Panc1 (cell line): ENCODE data around the gene LRFN2. TPM values are rescaled to one million over a fixed set of nuclear protein-coding genes. Genes with fewer than 3 reads are reported as not detected.

Experiments
- ATAC-seq: fragments of 200-7000 bp; cut with Tn5 transposase; 2 replicates; pipeline ENCODE4 v1.9.1; 2020; ENCODE audit warnings: mild to moderate bottlenecking, moderate library complexity
- BruUV-seq: library from RNA; stranded (reverse); fragments of 400-500 nt; replicated peaks from 2 replicates; lab custom pipeline; 2021; lab: Mats Ljungman, UMichigan
- CTCF ChIA-PET: fragments of 300-600 bp; sonication (Branson Sonifier 250); formaldehyde crosslinking; loops from one replicate; lab custom pipeline; 2022; ENCODE audit warnings: antibody characterized with exemption; lab: Charles Lee
- POLR2A ChIA-PET: fragments of 300-600 bp; sonication (Branson Sonifier 250); formaldehyde crosslinking; loops from one replicate; lab custom pipeline; 2022; ENCODE audit warnings: antibody characterized with exemption; lab: Charles Lee
- DNase-seq: peaks from one replicate; pipeline ENCODE4 v3.0.0-alpha.2; 2010; ENCODE audit warnings: low read depth, low spot score
- H3K27ac ChIP-seq: 2 replicates; pipeline ENCODE4 v1.5.1; 2011; ENCODE audit warnings: mild to moderate bottlenecking, low read length, inconsistent platforms
- H3K27me3 ChIP-seq: fragments of 200-500 bp; sonication (Bioruptor generic); 2 replicates; pipeline ENCODE4 v1.6.0; 2014; ENCODE audit warnings: low read length, inconsistent platforms; ENCODE audit not compliant: control insufficient read depth, insufficient read depth
- H3K36me3 ChIP-seq: fragments of 200-500 bp; sonication (Bioruptor generic); 2 replicates; pipeline ENCODE4 v1.5.1; 2014; ENCODE audit warnings: inconsistent platforms, mild to moderate bottlenecking, low read length, moderate library complexity; ENCODE audit not compliant: control insufficient read depth, insufficient read depth
- H3K4me1 ChIP-seq: 2 replicates; pipeline ENCODE4 v1.5.1; 2011; ENCODE audit warnings: inconsistent platforms, mild to moderate bottlenecking, low read length, moderate library complexity; ENCODE audit not compliant: control insufficient read depth, insufficient read depth
- H3K4me3 ChIP-seq, 2 experiments: 2 replicates each; pipeline ENCODE4 v1.5.1; 2011 to 2012; ENCODE audit warnings: low read depth in 2 of 2, low read length in 2 of 2, mild to moderate bottlenecking in 2 of 2, inconsistent platforms in 1 of 2, moderate library complexity in 1 of 2
- H3K9me3 ChIP-seq: fragments of 200-500 bp; sonication (Bioruptor generic); 2 replicates; pipeline ENCODE4 v1.5.1; 2014; ENCODE audit warnings: low read depth, mild to moderate bottlenecking, inconsistent platforms, low read length, moderate library complexity; ENCODE audit not compliant: control insufficient read depth, insufficient read depth
- CTCF ChIP-seq: fragments of 450-650 bp; IDR thresholded peaks from 2 replicates; pipeline ENCODE4 v1.5.1; 2017; ENCODE audit warnings: mild to moderate bottlenecking
- POLR2AphosphoS5 ChIP-seq: IDR thresholded peaks from 2 replicates; pipeline ENCODE4 v1.6.1; 2012; ENCODE audit warnings: mild to moderate bottlenecking, low read depth, low read length, moderate library complexity
- REST ChIP-seq, 2 experiments: IDR thresholded peaks; 2 replicates each; pipeline ENCODE4 v1.6.1; 2011 to 2012; ENCODE audit warnings: low read depth in 2 of 2, control low read depth in 1 of 2, low read length in 1 of 2, mild to moderate bottlenecking in 1 of 2, moderate library complexity in 1 of 2; ENCODE audit not compliant: insufficient read depth in 1 of 2
- SIN3A ChIP-seq: IDR thresholded peaks from 2 replicates; pipeline ENCODE4 v1.6.1; 2012; ENCODE audit warnings: low read depth, mild to moderate bottlenecking, low read length, moderate library complexity, borderline replicate concordance; ENCODE audit not compliant: insufficient read depth
- TCF7L2 ChIP-seq: IDR thresholded peaks from 2 replicates; pipeline ENCODE4 v1.6.1; 2011; ENCODE audit warnings: mild to moderate bottlenecking, low read depth, low read length, inconsistent platforms
- in situ Hi-C: cut with HindIII; loops from 2 replicates; pipeline ENCODE4 v1.10.0; 2016; ENCODE audit warnings: low sequenced_read_pairs, low pct_unique_long_range_greater_than_20kb
- intact Hi-C: fragments of 100-400 bp; cut with micrococcal nuclease; formaldehyde crosslinking; loops from one replicate; pipeline ENCODE4 v1.10.0; 2022; ENCODE audit not compliant: unreplicated experiment
- total RNA-seq: library from RNA; stranded (reverse); gene quantifications from one replicate; pipeline ENCODE4 v1.2.1, GENCODE V29; 2021; ENCODE audit not compliant: unreplicated experiment

The LRFN2 gene
- total RNA-seq, 1 experiment from 2014 or later: 0.05 TPM

DNA sequence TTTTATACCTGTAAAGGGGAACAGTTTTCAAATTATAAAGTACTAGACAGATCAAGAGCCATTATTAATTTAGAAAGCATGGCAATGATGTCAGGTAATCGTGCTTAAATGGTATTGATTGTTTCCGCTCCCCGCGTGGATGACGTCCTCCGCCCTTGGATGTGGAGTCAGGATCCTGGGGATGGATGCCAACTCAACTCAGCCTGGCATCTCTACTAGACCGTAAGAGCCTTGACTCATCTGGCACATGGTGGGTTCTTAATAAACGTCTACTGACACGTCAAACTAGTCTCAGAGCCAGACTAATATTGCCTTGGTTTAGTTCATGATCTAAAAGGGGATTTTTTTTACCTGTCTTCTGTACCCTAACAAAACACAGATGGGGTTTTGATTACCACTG lies 80.2 kb downstream of the LRFN2 start:
- no peaks in the 10 kb centered on the region for H3K4me1 ChIP-seq
- no peak overlapping the region for H3K4me3 ChIP-seq
- H3K9me3 ChIP-seq: no peaks in the 10 kb centered on the region
- DNase-seq (no peak), ATAC-seq (no peak)
- ChIA-PET POLR2A (no interaction called here), CTCF (no interaction called here)
- intact Hi-C loops: no loop called here
- no peak overlapping the region for H3K27ac ChIP-seq
- in situ Hi-C loops: no loop called here
- no TSS peak for BruUV-seq
- TF ChIP-seq SIN3A (no peak), TCF7L2 (no peak), CTCF (no peak), REST (IDR thresholded peaks at IDR 0.05; ENCODE audit: insufficient read depth in 1 of 2, low read depth in 2 of 2, low read length in 1 of 2) (no peak), POLR2AphosphoS5 (no peak)
- H3K36me3 ChIP-seq: no peaks in the 10 kb centered on the region
- H3K27me3 ChIP-seq: no peaks in the 10 kb centered on the region; the same call in 1 of the 2 replicates

- CTCF ChIA-PET: no interaction called here
- POLR2A ChIA-PET: no interaction called here
- no TSS peak for BruUV-seq
Measured at GRCh38 chr6:40505191-40505810, 81.9 kb downstream of the LRFN2 start.

More at GRCh38 chr6:40505191-40505810, 81.9 kb downstream of the LRFN2 start:
- H3K4me3 ChIP-seq: no peak overlapping the region
- ATAC-seq (no peak), DNase-seq (no peak)
- H3K4me1 ChIP-seq: no peaks in the 10 kb centered on the region
- no peak overlapping the region for H3K27ac ChIP-seq
- in situ Hi-C loops: no loop called here
- intact Hi-C loops: no loop called here
- H3K9me3 ChIP-seq: no peaks in the 10 kb centered on the region
- no peaks in the 10 kb centered on the region; the same call in none of the 2 replicates for H3K27me3 ChIP-seq
- TF ChIP-seq CTCF: no peak
- no peak for TF ChIP-seq REST (IDR thresholded peaks at IDR 0.05; ENCODE audit: insufficient read depth in 1 of 2, low read depth in 2 of 2, low read length in 1 of 2)
- TF ChIP-seq TCF7L2: no peak
- TF ChIP-seq SIN3A: no peak
- TF ChIP-seq POLR2AphosphoS5: no peak
- H3K36me3 ChIP-seq: no peaks in the 10 kb centered on the region
